Astrocyte of the spinal cord (primary cell): Measurements from ENCODE around the gene ACOT8.

Source experiments
- DNase-seq: peaks from one replicate; pipeline ENCODE4 v3.0.0; 2011; ENCODE audit warnings: low read depth, low spot score
- H3K4me3 ChIP-seq: 2 replicates; pipeline ENCODE4 v1.5.1; 2011; ENCODE audit warnings: low read depth, mild to moderate bottlenecking, low read length, moderate library complexity
- in situ Hi-C: cut with HindIII; loops from 2 replicates; pipeline ENCODE4 v1.10.0; 2017; ENCODE audit warnings: low sequenced_read_pairs
- TF ChIP-seq, protein P1 (sequence below): IDR thresholded peaks from 2 replicates; pipeline ENCODE4 v1.5.1; 2012; ENCODE audit warnings: low read depth, mild to moderate bottlenecking, low read length, inconsistent platforms

Gene ACOT8

DNA sequence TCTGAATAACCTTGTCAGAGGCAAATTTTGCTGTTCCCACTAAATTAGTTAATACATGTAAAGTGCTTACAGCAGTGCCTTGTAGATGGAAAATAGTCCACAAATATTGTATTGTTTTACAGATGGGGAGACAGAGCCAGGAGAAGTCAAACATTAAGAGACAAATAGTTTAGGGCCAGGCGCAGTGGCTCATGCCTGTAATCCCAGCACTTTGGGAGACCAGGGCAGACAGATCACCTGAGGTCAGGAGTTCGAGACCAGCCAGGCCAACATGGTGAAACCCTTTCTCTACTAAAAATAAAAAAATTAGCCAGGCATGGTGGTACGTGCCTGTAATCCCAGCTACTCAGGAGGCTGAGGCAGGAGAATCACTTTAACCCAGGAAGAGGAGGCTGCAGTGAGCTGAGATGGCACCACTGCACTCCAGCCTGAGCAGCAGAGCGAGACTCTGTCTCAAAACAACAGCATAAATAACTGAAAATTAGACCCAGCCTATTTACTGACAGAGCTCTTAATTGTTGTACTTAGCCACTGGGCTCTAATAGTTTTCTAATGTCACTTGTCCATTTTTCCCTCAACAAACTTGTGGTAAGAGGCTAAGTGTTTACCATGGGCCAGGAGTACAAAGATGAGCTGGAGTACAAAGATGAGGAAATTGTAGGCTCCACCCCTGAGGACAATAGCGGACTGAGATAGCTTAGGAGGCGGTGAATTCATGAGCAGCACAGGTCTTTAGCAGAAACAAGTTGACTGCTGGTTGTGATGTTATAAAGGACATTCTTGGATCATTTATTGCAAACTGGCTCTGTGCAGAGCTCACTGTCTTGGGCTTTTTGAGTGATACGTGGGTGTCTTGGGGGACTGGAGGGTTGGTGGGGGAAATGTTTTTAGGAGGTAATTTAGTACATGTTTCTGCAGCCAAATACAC, 6.6 kb upstream of the ACOT8 start:
- H3K4me3 ChIP-seq = no peak overlapping the region
- in situ Hi-C loops = no loop called here
- no peak for DNase-seq
- TF ChIP-seq, protein P1, sequence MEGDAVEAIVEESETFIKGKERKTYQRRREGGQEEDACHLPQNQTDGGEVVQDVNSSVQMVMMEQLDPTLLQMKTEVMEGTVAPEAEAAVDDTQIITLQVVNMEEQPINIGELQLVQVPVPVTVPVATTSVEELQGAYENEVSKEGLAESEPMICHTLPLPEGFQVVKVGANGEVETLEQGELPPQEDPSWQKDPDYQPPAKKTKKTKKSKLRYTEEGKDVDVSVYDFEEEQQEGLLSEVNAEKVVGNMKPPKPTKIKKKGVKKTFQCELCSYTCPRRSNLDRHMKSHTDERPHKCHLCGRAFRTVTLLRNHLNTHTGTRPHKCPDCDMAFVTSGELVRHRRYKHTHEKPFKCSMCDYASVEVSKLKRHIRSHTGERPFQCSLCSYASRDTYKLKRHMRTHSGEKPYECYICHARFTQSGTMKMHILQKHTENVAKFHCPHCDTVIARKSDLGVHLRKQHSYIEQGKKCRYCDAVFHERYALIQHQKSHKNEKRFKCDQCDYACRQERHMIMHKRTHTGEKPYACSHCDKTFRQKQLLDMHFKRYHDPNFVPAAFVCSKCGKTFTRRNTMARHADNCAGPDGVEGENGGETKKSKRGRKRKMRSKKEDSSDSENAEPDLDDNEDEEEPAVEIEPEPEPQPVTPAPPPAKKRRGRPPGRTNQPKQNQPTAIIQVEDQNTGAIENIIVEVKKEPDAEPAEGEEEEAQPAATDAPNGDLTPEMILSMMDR = no peak

DNA sequence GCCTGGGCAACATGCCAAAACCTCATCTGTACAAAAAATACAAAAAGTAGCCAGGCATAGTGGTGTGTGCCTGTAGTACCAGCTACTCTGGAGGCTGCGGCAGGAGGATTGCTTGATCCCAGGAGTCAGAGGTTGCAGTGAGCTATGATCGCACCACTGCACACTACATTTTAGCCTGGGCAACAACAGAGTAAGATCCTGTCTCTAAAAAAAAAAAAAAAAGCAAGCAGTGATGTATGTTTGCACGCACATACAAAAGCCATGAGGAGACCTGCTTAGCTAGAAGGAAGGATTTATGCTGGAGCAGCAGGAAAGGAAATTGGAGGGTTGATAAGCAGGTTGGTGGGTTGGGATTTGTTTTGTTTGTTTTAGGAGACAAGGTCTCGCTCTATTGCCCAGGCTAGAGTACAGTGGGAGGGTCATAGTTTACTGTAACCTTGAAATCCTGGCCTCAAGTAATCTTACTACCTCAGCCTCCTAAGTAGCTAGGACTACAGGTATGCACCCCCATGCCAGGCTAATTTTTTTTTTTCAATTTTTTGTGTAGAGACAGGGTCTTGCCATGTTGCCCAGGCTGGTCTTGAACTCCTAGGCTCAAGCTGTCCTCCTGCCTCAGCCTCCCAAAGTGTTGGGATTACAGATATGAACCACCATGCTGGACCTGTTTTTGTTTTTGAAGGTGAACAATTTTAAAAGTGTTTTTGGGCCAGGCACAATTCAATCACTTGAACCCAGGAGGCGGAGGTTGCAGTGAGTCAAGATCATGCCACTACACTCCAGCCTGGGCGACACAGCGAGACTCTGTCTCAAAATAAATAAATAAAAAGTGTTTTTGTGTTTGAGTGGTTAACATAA, 4.3 kb upstream of the ACOT8 start:
- in situ Hi-C loops = no loop called here
- no peak overlapping the region for H3K4me3 ChIP-seq
- TF ChIP-seq, protein P1 = no peak
- DNase-seq = no peak

DNA sequence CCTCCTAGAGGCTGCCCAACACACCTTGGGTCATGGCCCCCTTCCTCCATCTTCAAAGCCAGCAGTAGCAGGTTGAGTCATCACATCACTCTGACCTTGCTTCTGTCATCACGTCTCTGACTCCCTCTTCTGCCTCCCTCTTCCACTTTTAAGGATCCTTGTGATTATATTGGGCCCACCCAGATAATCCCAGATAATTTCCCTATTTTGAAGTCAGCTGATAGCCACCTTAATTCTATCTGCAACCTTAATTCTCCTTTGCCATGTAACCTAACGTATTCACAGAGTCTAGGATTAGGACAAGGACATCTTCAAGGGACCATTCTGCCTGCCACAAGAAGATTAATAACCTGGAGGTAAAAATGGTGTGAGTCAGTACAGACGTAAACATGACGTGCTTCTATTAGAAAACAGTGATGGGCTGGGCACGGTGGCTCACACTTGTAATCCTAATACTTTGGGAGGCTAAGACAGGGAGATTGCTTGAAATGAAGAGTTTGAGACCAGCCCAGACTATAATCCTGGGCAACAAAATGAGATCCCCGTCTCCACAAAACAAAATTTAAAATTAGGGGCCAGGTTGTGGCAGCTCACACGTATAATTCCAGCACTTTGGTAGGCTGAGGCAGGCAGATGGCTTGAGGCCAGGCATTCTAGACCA, 3.5 kb upstream of the ACOT8 start:
- H3K4me3 ChIP-seq = no peak overlapping the region
- TF ChIP-seq, protein P1 = no peak
- in situ Hi-C loops = no loop called here
- DNase-seq = no peak

DNA sequence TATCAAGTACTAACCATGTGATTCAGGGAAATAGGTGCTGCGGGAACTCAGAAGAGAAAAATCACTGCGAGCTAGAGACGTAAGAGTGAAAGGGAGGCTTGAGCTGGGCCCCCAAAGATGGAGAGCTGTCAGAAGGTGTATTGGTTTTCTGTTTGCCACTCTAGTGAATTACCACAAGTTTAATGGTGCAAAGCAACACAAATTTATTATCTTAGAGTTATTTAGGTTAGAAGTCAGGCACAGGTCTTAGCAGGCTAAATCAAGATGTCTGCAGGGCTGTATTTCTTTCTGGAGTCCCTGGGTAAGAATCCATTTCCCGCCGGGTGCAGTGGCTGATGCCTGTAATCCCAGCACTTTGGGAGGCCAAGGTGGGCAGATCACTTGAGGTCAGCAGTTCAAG, 2.7 kb upstream of the ACOT8 start:
- DNase-seq = no peak
- TF ChIP-seq, protein P1 = no peak
- no peak overlapping the region for H3K4me3 ChIP-seq
- in situ Hi-C loops = no loop called here

DNA sequence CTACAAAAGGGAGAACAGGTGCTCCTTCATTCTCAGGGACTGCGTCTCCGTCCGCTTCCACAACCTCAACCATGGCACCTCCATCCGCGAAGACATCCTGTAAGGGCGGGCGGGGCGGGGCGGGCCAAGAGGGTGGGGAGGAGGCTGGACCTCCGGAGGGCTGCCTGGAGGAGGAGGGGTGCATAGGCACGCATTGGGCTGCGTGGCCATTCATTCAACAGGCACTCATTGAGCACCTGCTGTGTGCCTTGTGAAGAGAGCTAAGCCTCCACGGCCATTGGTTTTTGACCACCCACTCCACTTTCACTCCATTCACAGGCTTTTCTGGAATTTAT, 657 bp upstream of the ACOT8 start:
- in situ Hi-C loops = no loop called here
- TF ChIP-seq, protein P1 = no peak
- no peak for DNase-seq
- peak overlapping the region; percentile 79 for H3K4me3 ChIP-seq

DNA sequence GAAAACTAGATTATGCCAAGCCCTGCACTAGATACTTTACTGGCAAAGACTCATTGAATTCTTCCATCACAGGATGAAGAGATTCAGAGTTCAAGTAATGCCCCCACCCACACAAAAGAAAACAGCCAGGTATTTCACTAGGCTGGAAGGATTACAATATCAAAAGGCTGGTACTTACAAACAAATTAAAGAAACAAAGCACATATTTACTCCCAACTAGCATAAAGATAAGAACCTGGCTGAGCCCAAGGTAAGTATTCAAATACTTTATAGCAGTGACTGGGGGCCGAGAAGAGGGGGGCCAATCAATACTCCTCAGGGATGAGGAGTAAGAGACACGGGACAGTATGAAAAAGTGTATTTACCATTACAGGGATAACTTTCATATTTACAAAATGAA, 3.7 kb downstream of the ACOT8 start:
- in situ Hi-C loops = no loop called here
- TF ChIP-seq, protein P1 = no peak
- H3K4me3 ChIP-seq = no peak overlapping the region
- no peak for DNase-seq
